GM12878 (cell line): ENCODE measurements around the gene IL15. TPM values are rescaled to one million over a fixed set of nuclear protein-coding genes. Genes with fewer than 3 reads are reported as not detected.

Experiments
- ATAC-seq: fragments of 200-7000 bp; cut with Tn5 transposase; 3 replicates; pipeline ENCODE4 v1.9.1; 2020; ENCODE audit warnings: mild to moderate bottlenecking, moderate library complexity
- BruUV-seq: library from RNA; stranded (reverse); fragments of 400-500 nt; replicated peaks from 2 replicates; lab custom pipeline; 2021; lab: Mats Ljungman, UMichigan
- CTCF ChIA-PET: fragments of 300-600 bp; sonication (Branson Sonifier 250); formaldehyde crosslinking; extraction: SDS; loops from one replicate; lab custom pipeline; 2021; ENCODE audit warnings: inconsistent platforms; lab: Yijun Ruan, JAX
- POLR2A ChIA-PET: fragments of 350-600 bp; formaldehyde crosslinking; extraction: SDS; loops from one replicate; lab custom pipeline; 2021; ENCODE audit warnings: inconsistent platforms; lab: Charles Lee
- RAD21 ChIA-PET: fragments of 300-600 bp; sonication (Branson Sonifier 250); formaldehyde crosslinking; loops from one replicate; lab custom pipeline; 2023; ENCODE audit warnings: antibody characterized with exemption; ENCODE audit not compliant: unreplicated experiment; lab: Charles Lee
- SMC1A ChIA-PET: fragments of 300-600 bp; sonication (Branson Sonifier 250); formaldehyde crosslinking; loops from one replicate; lab custom pipeline; 2023; ENCODE audit not compliant: unreplicated experiment, uncharacterized antibody; lab: Charles Lee
- DNase-seq: peaks from one replicate; pipeline ENCODE4 v3.0.0-alpha.2; 2011; ENCODE audit warnings: low read depth, low spot score
- FAIRE-seq: peaks from 3 replicates; lab custom pipeline; 2011; peaks lifted over from hg19 to GRCh38; lab: Jason Lieb, UNC
- H2AFZ ChIP-seq: 2 replicates; pipeline ENCODE4 v1.6.0; 2011; ENCODE audit warnings: low read depth, low read length, control low read depth; ENCODE audit not compliant: control insufficient read depth
- H3K27ac ChIP-seq: 2 replicates; pipeline ENCODE4 v1.5.1; 2011; ENCODE audit warnings: control low read depth; ENCODE audit not compliant: control insufficient read depth, insufficient read depth
- H3K27me3 ChIP-seq, 2 experiments: replicated peaks in 1 of 2; 2 replicates each; pipeline versions ENCODE4 v1.6.0 to v1.6.1; 2011; ENCODE audit warnings: low read length in 1 of 2; ENCODE audit not compliant: control insufficient read depth in 2 of 2, insufficient read depth in 2 of 2
- H3K36me3 ChIP-seq, 2 experiments: 2 replicates each; pipeline ENCODE4 v1.5.1; 2011; ENCODE audit warnings: low read length in 1 of 2; ENCODE audit not compliant: control insufficient read depth in 2 of 2, insufficient read depth in 2 of 2
- H3K4me1 ChIP-seq: 2 replicates; pipeline ENCODE4 v1.6.1; 2011; ENCODE audit warnings: mild to moderate bottlenecking, low read length, moderate library complexity, mixed read lengths; ENCODE audit not compliant: control insufficient read depth, insufficient read depth
- H3K4me2 ChIP-seq: 2 replicates; pipeline ENCODE4 v1.6.0; 2011; ENCODE audit warnings: control low read depth; ENCODE audit not compliant: control insufficient read depth, insufficient read depth
- H3K4me3 ChIP-seq: fragments of 200-600 bp; sonication (generic); 2 replicates; pipeline ENCODE4 v1.5.1; 2016
- H3K79me2 ChIP-seq: 2 replicates; pipeline ENCODE4 v1.6.0; 2011; ENCODE audit warnings: low read length; ENCODE audit not compliant: control insufficient read depth, insufficient read depth
- H3K9ac ChIP-seq: 2 replicates; pipeline ENCODE4 v1.8.0; 2011; ENCODE audit warnings: low read length, control low read depth, mixed read lengths; ENCODE audit not compliant: control insufficient read depth, insufficient read depth
- H3K9me3 ChIP-seq: replicated peaks from 3 replicates; pipeline ENCODE4 v1.5.1; 2011; ENCODE audit warnings: mild to moderate bottlenecking, low read length; ENCODE audit not compliant: control insufficient read depth, insufficient read depth
- H4K20me1 ChIP-seq: 2 replicates; pipeline ENCODE4 v1.6.0; 2011; ENCODE audit not compliant: control insufficient read depth, insufficient read depth
- EZH2 ChIP-seq: IDR thresholded peaks from 2 replicates; pipeline ENCODE4 v1.6.1; 2012; ENCODE audit warnings: low read depth, mild to moderate bottlenecking, control low read depth, inconsistent platforms, low read length, borderline replicate concordance; ENCODE audit not compliant: control insufficient read depth
- GABPA ChIP-seq: IDR thresholded peaks from 2 replicates; pipeline ENCODE4 v1.6.1; 2014; ENCODE audit warnings: antibody characterized with exemption, low read depth, mild to moderate bottlenecking, inconsistent platforms
- IRF5 ChIP-seq: fragments of 450-650 bp; IDR thresholded peaks from 2 replicates; pipeline ENCODE4 v1.6.1; 2017; ENCODE audit warnings: borderline replicate concordance
- JUNB ChIP-seq: IDR thresholded peaks from 2 replicates; pipeline ENCODE4 v1.6.1; 2016; ENCODE audit warnings: antibody characterized with exemption, mild to moderate bottlenecking
- KDM1A ChIP-seq: fragments of 200-600 bp; sonication (generic); IDR thresholded peaks from 2 replicates; pipeline ENCODE4 v1.6.1; 2016; ENCODE audit warnings: borderline replicate concordance
- PAX8 ChIP-seq: fragments of 450-650 bp; IDR thresholded peaks from 2 replicates; pipeline ENCODE4 v1.6.1; 2017; ENCODE audit warnings: mild to moderate bottlenecking, moderate library complexity
- PBX3 ChIP-seq: IDR thresholded peaks from 2 replicates; pipeline ENCODE4 v1.6.1; 2011; ENCODE audit warnings: mild to moderate bottlenecking, low read depth, low read length, moderate library complexity; ENCODE audit not compliant: insufficient replicate concordance
- PKNOX1 ChIP-seq: fragments of 450-650 bp; IDR thresholded peaks from 2 replicates; pipeline ENCODE4 v1.6.1; 2016; ENCODE audit warnings: mild to moderate bottlenecking
- RUNX3 ChIP-seq: IDR thresholded peaks from 2 replicates; pipeline ENCODE4 v1.6.1; 2012; ENCODE audit warnings: low read length, inconsistent platforms
- SMARCA5 ChIP-seq: fragments of 450-650 bp; IDR thresholded peaks from 2 replicates; pipeline ENCODE4 v1.6.1; 2017; ENCODE audit warnings: mild to moderate bottlenecking
- TARDBP ChIP-seq: IDR thresholded peaks from 2 replicates; pipeline ENCODE4 v1.6.1; 2016; ENCODE audit warnings: borderline replicate concordance
- TCF3 ChIP-seq: IDR thresholded peaks from 2 replicates; pipeline ENCODE4 v1.6.1; 2012; ENCODE audit warnings: low read depth, mild to moderate bottlenecking, low read length, borderline replicate concordance; ENCODE audit not compliant: insufficient read depth
- ZZZ3 ChIP-seq: IDR thresholded peaks from 2 replicates; pipeline ENCODE4 v1.6.1; 2011; ENCODE audit warnings: low read depth; ENCODE audit not compliant: control insufficient read depth, insufficient read length
- WGBS: methylation state at CpG from one replicate; pipeline ENCODE4 v1.1.6; 2016; ENCODE audit warnings: low lambda C conversion rate; ENCODE audit not compliant: insufficient replicate concordance, insufficient coverage; ENCODE audit errors: missing lambda C conversion rate; 5-methylcytosine and 5-hydroxymethylcytosine counted together
- in situ Hi-C: fragments of 300-500 bp; cut with MboI; formaldehyde crosslinking; loops from 9 replicates; pipeline ENCODE4 v1.14.3; 2018; ENCODE audit warnings: mixed read lengths
- intact Hi-C: fragments of 100-400 bp; cut with micrococcal nuclease; formaldehyde crosslinking; loops from one replicate; pipeline ENCODE4 v1.14.2; 2022; ENCODE audit not compliant: unreplicated experiment
- polyA plus RNA-seq, 11 experiments: library from polyadenylated mRNA; depleted of rRNA in 4 of 11; unstranded in 6 of 11; stranded (reverse) in 5 of 11; fragments of >200 nt; fragmentation: Nextera tagmentation in 4 of 11; fragmentation: Illumina TruSeq in 1 of 11; extraction: Ambion mirVana in 4 of 11; extraction: Trizol in 1 of 11; gene quantifications; 1 replicate in 1 of 11; 2 replicates in 10 of 11; pipeline versions ENCODE4 v1.2.1 to v1.2.3, GENCODE V29; 2011 to 2016; ENCODE audit warnings: inconsistent platforms in 2 of 11, missing spikeins in 2 of 11, low read depth in 1 of 11
- total RNA-seq, 4 experiments: library from RNA; depleted of rRNA in 3 of 4; stranded (reverse); fragments of >200 nt in 3 of 4; fragmentation: Illumina TruSeq in 1 of 4; extraction: Trizol in 1 of 4; gene quantifications; 2 replicates each; pipeline versions ENCODE4 v1.2.1 to v1.2.3, GENCODE V29; 2013 to 2021
- TF ChIP-seq, protein P1 (sequence below): fragments of 450-650 bp; IDR thresholded peaks from 2 replicates; pipeline ENCODE4 v1.6.1; 2017; ENCODE audit warnings: mild to moderate bottlenecking
- TF ChIP-seq, protein P2 (sequence below): fragments of 450-650 bp; IDR thresholded peaks from 2 replicates; pipeline ENCODE4 v1.6.1; 2017; ENCODE audit warnings: antibody characterized with exemption, mild to moderate bottlenecking, moderate library complexity

The IL15 gene
- total and polyA plus RNA-seq, 10 of the 15 experiments (the other 5 are each of a cell fraction or from before 2014, with no cell fraction given): 6.0 to 11.4 (median 8.2) TPM

GRCh38 chr4:141703497-141703896 lies 67.1 kb downstream of the IL15 start:
- H3K79me2 ChIP-seq: peaks cover 12% of the 10 kb centered on the region
- in situ Hi-C loops (no loop called here), intact Hi-C loops (no loop called here)
- H3K9me3 ChIP-seq: peaks cover 16% of the 10 kb centered on the region
- no peak overlapping the region for H3K4me3 ChIP-seq
- H3K4me2 ChIP-seq: no peak overlapping the region
- ATAC-seq (no peak), DNase-seq (no peak), FAIRE-seq (no peak)
- SMC1A ChIA-PET: interaction anchor here (1.8 kb wide), 1 partner anchor 40 kb away, joined by 4 read pairs; no protein-coding TSS in a partner anchor
- no TSS peak for BruUV-seq
- H3K4me1 ChIP-seq: peaks cover 5% of the 10 kb centered on the region
- no peak overlapping the region for H3K9ac ChIP-seq
- H3K27ac ChIP-seq: no peak overlapping the region
- CTCF ChIA-PET: interaction anchor here (1.0 to 4.4 kb wide), 7 partner anchors 8 to 355 kb away, joined by 3 to 23 read pairs (median 5); no protein-coding TSS in a partner anchor
- no peaks in the 10 kb centered on the region for H3K36me3 ChIP-seq
- no peaks in the 10 kb centered on the region for H4K20me1 ChIP-seq
- POLR2A ChIA-PET: no interaction called here
- H3K27me3 ChIP-seq: no peaks in the 10 kb centered on the region
- WGBS: 97% methylated on average over 2 of the region's 2 CpGs
- RAD21 ChIA-PET: no interaction called here
- H2AFZ ChIP-seq: no peak overlapping the region
- TF ChIP-seq PKNOX1: no peak
- TF ChIP-seq PAX8: no peak
- no peak for TF ChIP-seq ZZZ3
- no peak for TF ChIP-seq TARDBP
- TF ChIP-seq SMARCA5: no peak
- no peak for TF ChIP-seq RUNX3
- TF ChIP-seq, protein P1, sequence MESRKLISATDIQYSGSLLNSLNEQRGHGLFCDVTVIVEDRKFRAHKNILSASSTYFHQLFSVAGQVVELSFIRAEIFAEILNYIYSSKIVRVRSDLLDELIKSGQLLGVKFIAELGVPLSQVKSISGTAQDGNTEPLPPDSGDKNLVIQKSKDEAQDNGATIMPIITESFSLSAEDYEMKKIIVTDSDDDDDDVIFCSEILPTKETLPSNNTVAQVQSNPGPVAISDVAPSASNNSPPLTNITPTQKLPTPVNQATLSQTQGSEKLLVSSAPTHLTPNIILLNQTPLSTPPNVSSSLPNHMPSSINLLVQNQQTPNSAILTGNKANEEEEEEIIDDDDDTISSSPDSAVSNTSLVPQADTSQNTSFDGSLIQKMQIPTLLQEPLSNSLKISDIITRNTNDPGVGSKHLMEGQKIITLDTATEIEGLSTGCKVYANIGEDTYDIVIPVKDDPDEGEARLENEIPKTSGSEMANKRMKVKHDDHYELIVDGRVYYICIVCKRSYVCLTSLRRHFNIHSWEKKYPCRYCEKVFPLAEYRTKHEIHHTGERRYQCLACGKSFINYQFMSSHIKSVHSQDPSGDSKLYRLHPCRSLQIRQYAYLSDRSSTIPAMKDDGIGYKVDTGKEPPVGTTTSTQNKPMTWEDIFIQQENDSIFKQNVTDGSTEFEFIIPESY: no peak
- no peak for TF ChIP-seq IRF5
- no peak for TF ChIP-seq JUNB
- TF ChIP-seq KDM1A: no peak
- TF ChIP-seq TCF3: no peak
- no peak for TF ChIP-seq GABPA
- no peak for TF ChIP-seq EZH2
- TF ChIP-seq PBX3: no peak
- TF ChIP-seq, protein P2, sequence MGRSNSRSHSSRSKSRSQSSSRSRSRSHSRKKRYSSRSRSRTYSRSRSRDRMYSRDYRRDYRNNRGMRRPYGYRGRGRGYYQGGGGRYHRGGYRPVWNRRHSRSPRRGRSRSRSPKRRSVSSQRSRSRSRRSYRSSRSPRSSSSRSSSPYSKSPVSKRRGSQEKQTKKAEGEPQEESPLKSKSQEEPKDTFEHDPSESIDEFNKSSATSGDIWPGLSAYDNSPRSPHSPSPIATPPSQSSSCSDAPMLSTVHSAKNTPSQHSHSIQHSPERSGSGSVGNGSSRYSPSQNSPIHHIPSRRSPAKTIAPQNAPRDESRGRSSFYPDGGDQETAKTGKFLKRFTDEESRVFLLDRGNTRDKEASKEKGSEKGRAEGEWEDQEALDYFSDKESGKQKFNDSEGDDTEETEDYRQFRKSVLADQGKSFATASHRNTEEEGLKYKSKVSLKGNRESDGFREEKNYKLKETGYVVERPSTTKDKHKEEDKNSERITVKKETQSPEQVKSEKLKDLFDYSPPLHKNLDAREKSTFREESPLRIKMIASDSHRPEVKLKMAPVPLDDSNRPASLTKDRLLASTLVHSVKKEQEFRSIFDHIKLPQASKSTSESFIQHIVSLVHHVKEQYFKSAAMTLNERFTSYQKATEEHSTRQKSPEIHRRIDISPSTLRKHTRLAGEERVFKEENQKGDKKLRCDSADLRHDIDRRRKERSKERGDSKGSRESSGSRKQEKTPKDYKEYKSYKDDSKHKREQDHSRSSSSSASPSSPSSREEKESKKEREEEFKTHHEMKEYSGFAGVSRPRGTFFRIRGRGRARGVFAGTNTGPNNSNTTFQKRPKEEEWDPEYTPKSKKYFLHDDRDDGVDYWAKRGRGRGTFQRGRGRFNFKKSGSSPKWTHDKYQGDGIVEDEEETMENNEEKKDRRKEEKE: no peak
